Aorta (tissue), 5 donors: Measurements from ENCODE around the gene LRRC8D. TPM values are rescaled to one million over a fixed set of nuclear protein-coding genes. Genes with fewer than 3 reads are reported as not detected.

Experiments
- ATAC-seq: fragments of 200-7000 bp; cut with Tn5 transposase; one replicate; pipeline ENCODE4 v1.9.1; 2022; ENCODE audit warnings: moderate library complexity; ENCODE audit not compliant: low FRiP score
- DNase-seq, 2 donors: peaks; one replicate each; pipeline ENCODE4 v3.0.0-alpha.2; 2020
- H3K27ac ChIP-seq, 2 donors: one replicate each; pipeline ENCODE4 v1.5.1; 2013; ENCODE audit warnings: low read length in 2 of 2, mild to moderate bottlenecking in 2 of 2, moderate library complexity in 2 of 2, control low read depth in 1 of 2, inconsistent platforms in 1 of 2, low read depth in 1 of 2
- H3K27me3 ChIP-seq, 2 donors: one replicate each; pipeline ENCODE4 v1.6.1; 2013; ENCODE audit warnings: control low read depth in 1 of 2, low read length in 1 of 2, mild to moderate bottlenecking in 1 of 2, moderate library complexity in 1 of 2; ENCODE audit not compliant: insufficient read depth in 2 of 2, control insufficient read depth in 1 of 2
- H3K36me3 ChIP-seq, 2 donors: one replicate each; pipeline ENCODE4 v1.6.1; 2013; ENCODE audit warnings: control low read depth in 1 of 2, low read length in 1 of 2, mild to moderate bottlenecking in 1 of 2; ENCODE audit not compliant: insufficient read depth in 2 of 2, control insufficient read depth in 1 of 2
- H3K4me1 ChIP-seq, 2 donors: one replicate each; pipeline ENCODE4 v1.6.1; 2013; ENCODE audit warnings: low read length in 2 of 2, control low read depth in 1 of 2, mild to moderate bottlenecking in 1 of 2, moderate library complexity in 1 of 2; ENCODE audit not compliant: insufficient read depth in 2 of 2, control insufficient read depth in 1 of 2
- H3K4me3 ChIP-seq, 2 donors: one replicate each; pipeline ENCODE4 v1.5.1; 2013; ENCODE audit warnings: low read length in 2 of 2, control low read depth in 1 of 2, mild to moderate bottlenecking in 1 of 2
- H3K9me3 ChIP-seq: one replicate; pipeline ENCODE4 v1.6.1; 2013; ENCODE audit warnings: mild to moderate bottlenecking, low read length; ENCODE audit not compliant: control insufficient read depth
- WGBS, 2 donors: extraction: QIAGEN DNeasy Blood & Tissue Kit; methylation state at CpG; one replicate each; pipeline ENCODE4 v1.1.7; 2013; 5-methylcytosine and 5-hydroxymethylcytosine counted together
- intact Hi-C, 2 donors: fragments of 100-400 bp; cut with DNase I; formaldehyde crosslinking; loops; one replicate each; pipeline versions ENCODE4 v1.14.2 to v1.15.0; 2022
- polyA plus RNA-seq, 2 donors: library from polyadenylated mRNA; stranded (reverse); fragments of 200-250 nt; gene quantifications; one replicate each; pipeline ENCODE4 v1.2.3, GENCODE V29; 2013
- total RNA-seq, 2 donors: library from RNA; stranded (reverse); fragmentation: NEBNext Ultra II Directional; extraction: Animal tissue kit (Norgen Biotek cat#: 25700); gene quantifications; one replicate each; pipeline ENCODE4 v1.2.1, GENCODE V29; 2021
- donor health status: healthy with polysubstance abuse.
- donor health status: Bipolar disorder and iron deficiency.
- donor health status: DM: no; HTN: no; CAD: no.
- donor health status: DM: no; HTN: no; CAD: no.
- donor health status: DM: yes; HTN: yes; CAD: no.

The LRRC8D gene
- total and polyA plus RNA-seq, 4 donors = 0.38 to 10.3 (median 4.0) TPM

GRCh38 chr1:89946532-89946931, 125.7 kb downstream of the LRRC8D start:
- no peak for ATAC-seq
- Histone ChIP-seq H3K4me3 (no peak overlapping the region), H3K9me3 (no peaks in the 10 kb centered on the region), H3K4me1 (no peaks in the 10 kb centered on the region), H3K27me3 (peaks cover 0 to 3% of the 10 kb centered on the region in 2 donors), H3K36me3 (no peaks in the 10 kb centered on the region), H3K27ac (no peak overlapping the region)
- no peak for DNase-seq
- WGBS, 2 donors = 49 to 52% methylated on average over 1 of the region's 1 CpG
- intact Hi-C loops = no loop called here

- 81 to 84% methylated on average over 6 of the region's 6 CpGs for WGBS, 2 donors
- ATAC-seq = no peak
- H3K4me3 ChIP-seq = no peak overlapping the region
- no peak for DNase-seq
- H3K27me3 ChIP-seq = peaks cover 0 to 3% of the 10 kb centered on the region in 2 donors
- no peaks in the 10 kb centered on the region for H3K4me1 ChIP-seq
- intact Hi-C loops = no loop called here
- no peaks in the 10 kb centered on the region for H3K9me3 ChIP-seq
- no peaks in the 10 kb centered on the region for H3K36me3 ChIP-seq
- no peak overlapping the region for H3K27ac ChIP-seq
These were observed 128.0 kb downstream of the LRRC8D start for GRCh38 chr1:89948722-89949345.

GRCh38 chr1:89949991-89950624, 129.3 kb downstream of the LRRC8D start:
- H3K27ac ChIP-seq = no peak overlapping the region
- no peaks in the 10 kb centered on the region for H3K4me1 ChIP-seq
- intact Hi-C loops = no loop called here
- 10 to 17% methylated on average over 1 of the region's 1 CpG for WGBS, 2 donors
- no peak for ATAC-seq
- H3K36me3 ChIP-seq = no peaks in the 10 kb centered on the region
- no peaks in the 10 kb centered on the region for H3K9me3 ChIP-seq
- DNase-seq = no peak
- peaks cover 0 to 3% of the 10 kb centered on the region in 2 donors for H3K27me3 ChIP-seq
- H3K4me3 ChIP-seq = no peak overlapping the region

GRCh38 chr1:89950703-89951102, 129.9 kb downstream of the LRRC8D start:
- Histone ChIP-seq H3K4me1 (no peaks in the 10 kb centered on the region), H3K4me3 (no peak overlapping the region), H3K27me3 (peaks cover 0 to 3% of the 10 kb centered on the region in 2 donors), H3K9me3 (no peaks in the 10 kb centered on the region), H3K27ac (no peak overlapping the region), H3K36me3 (no peaks in the 10 kb centered on the region)
- no peak for DNase-seq
- intact Hi-C loops = no loop called here
- no peak for ATAC-seq
- 86 to 94% methylated on average over 2 of the region's 2 CpGs for WGBS, 2 donors

- ATAC-seq (no peak), DNase-seq (no peak)
- no peaks in the 10 kb centered on the region for H3K36me3 ChIP-seq
- intact Hi-C loops = no loop called here
- no peak overlapping the region for H3K27ac ChIP-seq
- H3K9me3 ChIP-seq = no peaks in the 10 kb centered on the region
- H3K4me3 ChIP-seq = no peak overlapping the region
- H3K4me1 ChIP-seq = no peaks in the 10 kb centered on the region
- H3K27me3 ChIP-seq = peaks cover 0 to 3% of the 10 kb centered on the region in 2 donors
- WGBS, 2 donors = 63 to 70% methylated on average over 5 of the region's 5 CpGs
These were observed 131.2 kb downstream of the LRRC8D start for GRCh38 chr1:89951766-89952604.

GRCh38 chr1:89952605-89953130, 131.8 kb downstream of the LRRC8D start:
- ATAC-seq (no peak), DNase-seq (no peak)
- WGBS, 2 donors = 90 to 91% methylated on average over 2 of the region's 2 CpGs
- Histone ChIP-seq H3K36me3 (no peaks in the 10 kb centered on the region), H3K27me3 (peaks cover 0 to 3% of the 10 kb centered on the region in 2 donors), H3K4me3 (no peak overlapping the region), H3K4me1 (no peaks in the 10 kb centered on the region), H3K27ac (no peak overlapping the region), H3K9me3 (no peaks in the 10 kb centered on the region)
- intact Hi-C loops = no loop called here

- Histone ChIP-seq H3K36me3 (no peaks in the 10 kb centered on the region), H3K9me3 (no peaks in the 10 kb centered on the region), H3K4me3 (no peak overlapping the region), H3K27me3 (peaks cover 0 to 1% of the 10 kb centered on the region in 2 donors), H3K27ac (no peak overlapping the region), H3K4me1 (no peaks in the 10 kb centered on the region)
- ATAC-seq = no peak
- intact Hi-C loops = no loop called here
- DNase-seq = no peak
- WGBS, 2 donors = 16 to 30% methylated on average over 1 of the region's 1 CpG
These were observed 132.3 kb downstream of the LRRC8D start for GRCh38 chr1:89953131-89953626.

GRCh38 chr1:89953929-89954328, 133.1 kb downstream of the LRRC8D start:
- intact Hi-C loops = no loop called here
- H3K4me1 ChIP-seq = no peaks in the 10 kb centered on the region
- DNase-seq (no peak), ATAC-seq (no peak)
- H3K27me3 ChIP-seq = no peaks in the 10 kb centered on the region
- H3K36me3 ChIP-seq = no peaks in the 10 kb centered on the region
- H3K9me3 ChIP-seq = no peaks in the 10 kb centered on the region
- 97 to 100% methylated on average over 1 of the region's 1 CpG for WGBS, 2 donors
- H3K4me3 ChIP-seq = no peak overlapping the region
- H3K27ac ChIP-seq = no peak overlapping the region
